Right lobe of liver (tissue), 4 donors: ENCODE data around the gene TRMT61A.

Source experiments
- POLR2A ChIP-seq: fragments of 450-650 bp; IDR thresholded peaks from one replicate; pipeline ENCODE4 v1.6.1; 2017; ENCODE audit warnings: antibody characterized with exemption, mild to moderate bottlenecking
- TF ChIP-seq, protein P1 (sequence below), 4 donors: fragments of 200-600 bp in 3 of 4; fragments of 450-650 bp in 1 of 4; IDR thresholded peaks; one replicate each; pipeline versions ENCODE4 v1.5.1 to v1.8.0; 2016 to 2022; ENCODE audit warnings: antibody characterized with exemption in 4 of 4, mild to moderate bottlenecking in 2 of 4
- donor health status: DM: no; HTN: no; CAD: no.
- donor health status: DM: no; HTN: no; CAD: no.
- donor health status: DM: no; HTN: yes; CAD: no.

DNA sequence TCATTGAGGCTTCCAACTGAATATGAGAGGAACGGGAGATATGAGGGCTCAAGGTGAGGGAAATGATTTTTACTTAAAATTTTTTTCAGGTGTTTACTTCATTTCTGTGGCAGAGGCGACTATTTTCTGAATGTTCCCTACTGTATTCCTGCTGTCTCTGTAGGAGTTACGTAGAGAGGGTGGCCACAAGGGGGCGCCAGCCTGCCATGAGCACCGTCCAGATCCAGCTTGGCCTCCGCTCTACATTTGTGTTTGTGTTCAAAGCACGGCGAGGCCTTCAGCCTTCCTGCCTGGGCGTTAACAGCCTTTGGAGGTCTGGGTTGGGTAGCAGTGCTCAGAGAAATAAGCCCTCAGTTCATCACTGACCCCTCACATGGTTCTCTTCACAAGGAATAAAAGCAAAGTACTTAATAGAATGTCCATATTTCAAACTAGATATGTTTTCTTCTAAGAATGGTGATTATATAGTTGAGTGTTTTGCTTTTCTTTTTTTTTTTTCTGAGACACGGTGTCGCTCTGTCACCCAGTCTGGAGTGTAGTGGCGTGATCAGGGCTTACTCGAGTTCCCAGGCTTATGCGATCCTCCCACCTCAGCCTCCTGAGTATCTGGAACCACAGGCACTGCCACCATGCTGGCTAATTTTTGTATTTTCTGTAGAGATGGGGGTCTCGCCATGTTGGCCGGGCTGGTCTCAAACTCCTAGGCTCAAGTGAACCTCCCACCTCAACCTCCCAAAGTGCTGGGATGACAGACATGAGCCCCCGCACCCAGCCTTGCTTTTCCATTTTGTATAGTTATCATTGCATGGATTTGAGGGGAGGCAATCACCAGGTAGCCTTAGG, 28.6 kb upstream of the TRMT61A start:
- TF ChIP-seq, protein P1, sequence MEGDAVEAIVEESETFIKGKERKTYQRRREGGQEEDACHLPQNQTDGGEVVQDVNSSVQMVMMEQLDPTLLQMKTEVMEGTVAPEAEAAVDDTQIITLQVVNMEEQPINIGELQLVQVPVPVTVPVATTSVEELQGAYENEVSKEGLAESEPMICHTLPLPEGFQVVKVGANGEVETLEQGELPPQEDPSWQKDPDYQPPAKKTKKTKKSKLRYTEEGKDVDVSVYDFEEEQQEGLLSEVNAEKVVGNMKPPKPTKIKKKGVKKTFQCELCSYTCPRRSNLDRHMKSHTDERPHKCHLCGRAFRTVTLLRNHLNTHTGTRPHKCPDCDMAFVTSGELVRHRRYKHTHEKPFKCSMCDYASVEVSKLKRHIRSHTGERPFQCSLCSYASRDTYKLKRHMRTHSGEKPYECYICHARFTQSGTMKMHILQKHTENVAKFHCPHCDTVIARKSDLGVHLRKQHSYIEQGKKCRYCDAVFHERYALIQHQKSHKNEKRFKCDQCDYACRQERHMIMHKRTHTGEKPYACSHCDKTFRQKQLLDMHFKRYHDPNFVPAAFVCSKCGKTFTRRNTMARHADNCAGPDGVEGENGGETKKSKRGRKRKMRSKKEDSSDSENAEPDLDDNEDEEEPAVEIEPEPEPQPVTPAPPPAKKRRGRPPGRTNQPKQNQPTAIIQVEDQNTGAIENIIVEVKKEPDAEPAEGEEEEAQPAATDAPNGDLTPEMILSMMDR (IDR thresholded peaks at IDR 0.05): peak; percentile 83 to 94 (median 92)
- no peak for TF ChIP-seq POLR2A
